ENCODE data around the gene KIFC1.

The KIFC1 gene

GRCh38 chr6:33412140-33413009, 20.8 kb downstream of the KIFC1 start:
- DNase-seq = no peak

- DNase-seq = no peak
Measured at GRCh38 chr6:33413241-33414120, 21.9 kb downstream of the KIFC1 start.

DNA sequence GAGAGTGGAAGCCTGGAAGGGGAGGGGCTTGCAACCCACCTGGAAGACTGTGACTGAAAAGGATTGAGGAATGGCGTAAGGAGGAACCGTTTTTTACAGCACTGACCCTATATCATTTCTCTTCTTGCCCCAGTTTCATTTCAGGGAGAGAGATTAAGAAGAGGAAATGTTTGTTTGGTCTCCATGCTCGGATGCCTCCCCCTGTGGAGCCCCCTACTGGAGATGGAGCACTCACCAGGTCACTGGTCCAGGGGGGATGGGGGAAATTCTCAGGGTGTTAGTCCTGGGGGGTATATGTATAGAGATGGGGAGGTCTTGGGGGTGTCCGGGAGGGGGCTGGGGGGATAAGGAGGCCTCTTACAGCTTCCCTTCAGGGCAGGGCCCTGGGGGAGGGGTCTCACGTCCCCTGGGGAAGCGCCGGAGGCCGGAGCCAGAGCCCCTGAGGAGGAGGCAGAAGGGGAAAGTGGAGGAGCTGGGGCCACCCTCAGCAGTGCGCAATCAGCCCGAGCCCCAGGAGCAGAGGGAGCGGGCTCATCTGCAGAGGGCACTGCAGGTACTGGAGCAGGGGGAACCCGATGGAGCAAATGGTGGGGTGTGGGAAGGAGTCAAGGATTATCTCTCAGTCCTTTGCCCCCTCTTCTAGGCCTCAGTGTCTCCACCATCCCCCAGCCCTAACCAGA, 23.1 kb downstream of the KIFC1 start:
- no peak for DNase-seq

GRCh38 chr6:33415831-33416230, 24.2 kb downstream of the KIFC1 start:
- no peak for DNase-seq

- DNase-seq = no peak
Measured at GRCh38 chr6:33416386-33417127, 24.9 kb downstream of the KIFC1 start.

DNA sequence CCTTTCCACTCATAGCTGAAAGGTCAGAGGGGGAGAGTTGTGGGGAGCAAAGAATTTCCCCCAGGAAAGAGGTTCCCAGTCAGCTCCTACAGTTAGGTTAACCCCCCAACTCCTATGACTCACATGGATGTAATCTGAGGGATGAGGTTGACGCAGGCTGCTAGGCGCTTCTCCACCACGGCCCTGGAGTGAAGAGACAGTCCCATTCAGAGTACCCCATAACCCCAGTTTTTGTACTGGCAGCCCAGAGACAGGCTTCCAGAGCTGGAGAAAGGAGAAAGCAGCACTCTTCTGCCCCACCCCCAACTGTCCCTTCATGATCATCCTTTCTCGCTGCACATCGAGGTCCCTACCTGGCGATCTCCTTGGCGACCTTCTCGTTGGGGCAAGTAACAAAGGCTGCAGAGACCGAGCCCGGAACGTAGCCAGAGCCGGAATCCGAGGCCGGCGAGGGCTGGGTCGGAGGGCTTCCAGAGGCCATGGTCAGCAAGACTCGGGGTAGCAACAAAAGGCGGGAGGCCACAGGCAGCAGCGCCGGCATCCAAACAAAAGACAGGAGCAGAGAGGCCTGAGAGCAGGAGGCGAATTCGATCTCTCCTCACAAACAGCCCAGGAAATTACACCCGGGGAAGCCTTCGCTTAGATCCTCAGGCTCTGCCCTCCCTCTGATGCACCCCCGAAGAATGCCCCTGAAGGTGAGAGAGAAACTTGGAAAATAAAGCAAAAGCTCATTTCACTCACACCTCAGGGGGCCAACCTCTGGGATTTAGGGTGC, 25.7 kb downstream of the KIFC1 start:
- peak; percentile 39 for DNase-seq

GRCh38 chr6:33417903-33418689, 26.5 kb downstream of the KIFC1 start, which contains the start of gene CUTA:
Gene CUTA, minus strand, starts transcription at chr6:33418107. Its CDS starts 107 bp downstream, at chr6:33418000.
- DNase-seq = peak; percentile 100

- no peak for DNase-seq
Measured at GRCh38 chr6:33418690-33419291, 27.2 kb downstream of the KIFC1 start.

- peak; percentile 67 for DNase-seq
Measured at GRCh38 chr6:33419580-33420490, 28.2 kb downstream of the KIFC1 start, which contains the start of gene SYNGAP1. Gene SYNGAP1, plus strand, starts transcription at chr6:33420065. Its CDS starts 200 bp downstream, at chr6:33420265.

- DNase-seq = peak; percentile 39
Measured at GRCh38 chr6:33420491-33421343, 29.1 kb downstream of the KIFC1 start.

DNA sequence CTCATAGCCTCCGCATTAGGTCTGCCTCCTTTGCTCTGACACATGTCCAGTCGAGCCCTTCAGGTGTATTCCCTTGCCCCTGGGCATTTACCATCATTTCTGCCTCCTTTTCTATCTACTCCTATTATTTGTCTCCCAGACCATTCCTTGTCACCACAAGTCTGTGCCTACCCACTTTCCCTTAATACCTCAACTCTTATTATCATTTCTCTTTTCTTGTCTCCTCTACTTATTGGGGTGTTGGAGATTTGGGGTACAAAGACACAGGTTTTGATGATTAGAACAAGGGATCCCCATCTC, 29.7 kb downstream of the KIFC1 start:
- no peak for DNase-seq

GRCh38 chr6:33423777-33424176, 32.2 kb downstream of the KIFC1 start:
- no peak for DNase-seq

- DNase-seq = no peak
Measured at GRCh38 chr6:33424855-33425667, 33.4 kb downstream of the KIFC1 start.

DNA sequence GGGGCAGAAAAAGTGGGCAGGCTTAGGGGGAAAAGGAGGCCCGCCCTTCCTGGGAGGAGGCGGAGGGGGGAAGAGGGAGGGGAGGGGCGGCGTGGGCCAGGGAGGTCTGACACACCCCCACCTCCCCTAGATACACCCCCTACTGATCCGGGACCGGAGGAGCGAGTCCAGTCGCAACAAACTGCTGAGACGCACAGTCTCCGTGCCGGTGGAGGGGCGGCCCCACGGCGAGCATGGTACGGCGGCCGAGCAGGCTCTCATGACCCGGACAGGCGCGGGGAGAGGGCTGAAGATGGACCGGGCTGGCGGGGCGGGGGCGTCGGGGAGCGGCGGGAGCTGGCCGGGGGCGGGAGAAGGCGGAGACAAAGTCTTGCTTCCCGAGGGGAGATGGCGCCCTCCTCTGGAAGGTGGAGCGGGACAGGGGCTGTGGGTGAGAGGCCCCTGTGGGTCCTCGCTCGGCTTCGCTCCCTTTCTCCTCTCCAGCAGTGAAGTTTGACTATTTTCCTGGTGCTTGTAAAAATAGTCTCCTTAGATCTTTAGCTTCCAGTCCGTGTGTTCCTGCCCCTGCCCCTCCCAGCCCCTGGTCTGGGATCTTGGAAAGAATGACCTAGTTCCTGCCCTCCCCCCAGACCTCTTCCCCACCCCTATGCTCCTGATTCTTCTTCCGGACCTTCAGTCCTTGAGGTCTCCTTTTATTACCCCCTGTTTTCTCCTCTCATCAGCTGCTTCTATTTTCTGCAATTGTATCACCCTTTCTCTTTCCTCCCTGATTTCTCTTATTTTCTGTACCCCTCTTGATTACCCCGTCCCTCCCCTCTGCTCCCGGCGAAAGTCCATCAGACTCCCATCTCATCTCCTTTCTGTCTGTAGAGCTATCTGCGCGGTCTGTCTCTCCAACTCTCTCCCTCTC, 34.3 kb downstream of the KIFC1 start:
- DNase-seq = peak; percentile 59

- no peak for DNase-seq
Measured at GRCh38 chr6:33426590-33427511, 35.2 kb downstream of the KIFC1 start.

Data from NCI-H2171 treated with DMSO at 0.1 percent for 48 hours (cell line).